Stimulated activated naive CD8-positive, alpha-beta T cell treated with anti-CD3 and anti-CD28 coated beads, Interleukin-15, Interleukin-2, amounts not matched to agents 100 ng/mL and 50 ng/mL, for 24 hours (primary cell): ENCODE data around the gene ZBTB39.

ENCODE experiments used
- H3K27ac Mint-ChIP-seq: one replicate; pipeline ENCODE4 v1.8.0; 2021; ENCODE audit warnings: mild to moderate bottlenecking, mixed read lengths
- H3K27me3 Mint-ChIP-seq: one replicate; pipeline ENCODE4 v1.8.0; 2021; ENCODE audit warnings: mixed read lengths
- H3K36me3 Mint-ChIP-seq: one replicate; pipeline ENCODE4 v1.8.0; 2021; ENCODE audit warnings: low read depth, mixed read lengths
- H3K4me1 Mint-ChIP-seq: one replicate; pipeline ENCODE4 v1.8.0; 2021; ENCODE audit warnings: low read depth, mixed read lengths
- H3K4me3 Mint-ChIP-seq: one replicate; pipeline ENCODE4 v1.8.0; 2021; ENCODE audit warnings: mild to moderate bottlenecking, mixed read lengths
- H3K9me3 Mint-ChIP-seq: one replicate; pipeline ENCODE4 v1.8.0; 2021; ENCODE audit warnings: mixed read lengths

The ZBTB39 gene

DNA sequence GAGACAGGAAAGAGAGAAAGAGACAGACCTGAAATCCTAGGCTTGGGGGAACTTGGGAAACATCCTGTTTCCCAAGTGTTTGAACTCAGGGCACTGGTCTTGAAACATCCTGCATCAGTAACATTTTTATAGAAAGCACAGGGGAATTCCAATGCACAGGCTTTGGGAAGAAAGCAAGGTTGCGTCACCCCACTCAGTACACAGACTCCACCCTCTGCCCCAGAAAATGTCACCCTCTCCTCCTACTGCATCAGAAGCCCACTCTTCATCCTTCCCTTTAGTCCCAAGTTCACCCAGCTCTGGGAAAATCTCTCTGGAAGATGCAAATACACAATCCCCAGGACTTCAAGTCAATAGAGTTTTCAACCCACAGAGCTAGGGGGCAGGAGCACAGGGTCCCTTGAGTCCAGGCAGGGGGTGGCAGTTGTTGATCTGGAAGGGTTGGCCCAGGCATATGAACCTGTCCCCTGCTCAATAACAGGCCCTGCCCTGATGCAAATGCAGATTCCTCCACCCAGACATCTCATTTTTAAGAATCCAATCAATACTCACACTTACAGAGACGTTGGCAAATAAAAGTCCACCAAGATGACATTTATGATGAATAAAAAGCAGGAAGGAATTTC, 50.6 kb downstream of the ZBTB39 start:
- Mint-ChIP-seq H3K4me1 (no peaks in the 10 kb centered on the region), H3K4me3 (no peak overlapping the region), H3K36me3 (no peaks in the 10 kb centered on the region), H3K27me3 (peaks cover under 1% of the 10 kb centered on the region), H3K27ac (no peak overlapping the region), H3K9me3 (no peaks in the 10 kb centered on the region)

DNA sequence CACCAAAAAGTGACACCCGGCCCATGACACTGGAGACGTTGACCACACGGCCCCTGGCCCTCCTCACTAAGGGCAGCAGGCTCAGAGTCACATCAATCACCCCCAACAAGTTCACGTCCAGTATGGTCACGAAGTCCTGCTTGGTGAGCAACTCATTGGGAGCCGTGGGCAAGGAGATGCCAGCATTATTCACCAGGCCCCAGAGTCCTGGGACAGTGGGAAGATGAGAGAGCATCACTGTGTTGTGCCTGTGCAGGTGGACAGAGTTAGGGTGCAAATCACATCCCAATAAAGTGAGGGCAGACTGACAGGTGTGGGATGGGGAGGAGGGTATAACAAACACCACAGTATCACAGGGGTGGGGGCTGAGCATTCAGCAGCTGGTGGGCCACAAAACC, 51.4 kb downstream of the ZBTB39 start:
- no peak overlapping the region for H3K4me3 Mint-ChIP-seq
- no peaks in the 10 kb centered on the region for H3K27me3 Mint-ChIP-seq

DNA sequence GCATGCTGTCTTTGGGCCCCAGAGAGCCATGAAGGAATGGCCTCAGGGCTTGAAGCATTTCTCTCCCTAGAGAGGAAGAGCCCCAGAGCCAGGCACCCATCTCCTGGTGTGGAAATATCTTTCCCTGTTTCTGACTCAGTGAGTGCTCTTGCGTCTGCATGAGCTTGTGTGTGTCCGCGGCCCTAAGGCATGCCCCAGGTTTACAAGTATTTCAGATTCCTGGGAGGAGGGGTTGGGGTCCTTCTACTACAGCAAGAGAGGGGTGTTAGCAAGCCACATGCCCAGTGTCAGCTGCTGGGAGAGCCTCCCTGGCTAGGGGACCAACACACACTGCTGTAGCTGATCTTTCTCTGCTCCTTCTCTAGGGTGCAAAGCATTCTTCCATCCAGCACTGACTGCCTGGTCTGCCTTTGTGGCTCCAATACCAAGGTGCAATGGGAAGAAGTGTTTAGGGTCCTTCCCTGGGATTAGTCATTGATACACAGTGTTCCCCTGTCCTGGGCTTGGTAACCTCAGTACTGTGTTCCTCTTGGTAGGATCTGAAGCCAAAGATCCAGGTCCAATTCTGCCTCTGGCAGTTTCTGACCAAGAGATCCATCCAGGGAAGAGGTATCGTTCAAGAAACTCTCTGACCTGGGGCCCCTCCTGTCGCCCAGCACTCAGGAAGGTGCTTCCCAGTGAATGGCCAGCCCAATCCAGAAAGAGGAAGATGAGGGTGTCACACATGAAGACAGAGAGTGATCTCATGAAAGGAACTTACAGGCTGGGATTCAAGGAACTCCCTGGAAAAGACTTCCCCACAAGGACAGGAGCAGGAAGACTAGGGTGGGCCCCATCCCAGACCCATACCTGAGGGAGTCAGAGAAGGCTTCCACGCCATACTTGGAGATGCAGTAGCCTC, 52.0 kb downstream of the ZBTB39 start:
- H3K27ac Mint-ChIP-seq = no peak overlapping the region
- no peaks in the 10 kb centered on the region for H3K36me3 Mint-ChIP-seq
- H3K4me1 Mint-ChIP-seq = no peaks in the 10 kb centered on the region
- no peaks in the 10 kb centered on the region for H3K9me3 Mint-ChIP-seq
- no peaks in the 10 kb centered on the region for H3K27me3 Mint-ChIP-seq
- H3K4me3 Mint-ChIP-seq = no peak overlapping the region

More for the DNA sequence above, 51.4 kb downstream of the ZBTB39 start:
- Mint-ChIP-seq H3K27ac (no peak overlapping the region), H3K9me3 (no peaks in the 10 kb centered on the region), H3K36me3 (no peaks in the 10 kb centered on the region), H3K4me1 (no peaks in the 10 kb centered on the region)

DNA sequence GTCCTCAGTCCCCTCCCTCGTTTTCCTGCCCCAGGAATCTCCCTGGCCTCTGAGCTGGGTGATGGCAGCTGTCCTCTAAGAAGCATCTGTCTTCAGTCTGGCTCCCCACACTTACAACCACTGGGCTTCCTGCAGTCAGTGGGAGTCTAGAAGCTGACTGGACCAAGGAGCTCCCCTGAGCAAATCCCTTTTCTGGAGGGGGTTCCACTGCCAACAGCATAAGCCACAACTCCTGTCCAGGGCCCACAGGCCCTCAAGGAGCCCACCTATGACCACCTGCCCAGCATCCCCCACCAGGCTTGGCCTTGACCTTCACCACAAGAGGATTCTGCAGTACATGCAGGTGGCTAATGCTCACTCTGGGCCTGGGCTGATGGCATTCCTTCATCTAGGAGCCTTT, 53.0 kb downstream of the ZBTB39 start:
- Mint-ChIP-seq H3K9me3 (no peaks in the 10 kb centered on the region), H3K27ac (no peak overlapping the region), H3K27me3 (no peaks in the 10 kb centered on the region), H3K36me3 (no peaks in the 10 kb centered on the region), H3K4me3 (no peak overlapping the region), H3K4me1 (no peaks in the 10 kb centered on the region)

DNA sequence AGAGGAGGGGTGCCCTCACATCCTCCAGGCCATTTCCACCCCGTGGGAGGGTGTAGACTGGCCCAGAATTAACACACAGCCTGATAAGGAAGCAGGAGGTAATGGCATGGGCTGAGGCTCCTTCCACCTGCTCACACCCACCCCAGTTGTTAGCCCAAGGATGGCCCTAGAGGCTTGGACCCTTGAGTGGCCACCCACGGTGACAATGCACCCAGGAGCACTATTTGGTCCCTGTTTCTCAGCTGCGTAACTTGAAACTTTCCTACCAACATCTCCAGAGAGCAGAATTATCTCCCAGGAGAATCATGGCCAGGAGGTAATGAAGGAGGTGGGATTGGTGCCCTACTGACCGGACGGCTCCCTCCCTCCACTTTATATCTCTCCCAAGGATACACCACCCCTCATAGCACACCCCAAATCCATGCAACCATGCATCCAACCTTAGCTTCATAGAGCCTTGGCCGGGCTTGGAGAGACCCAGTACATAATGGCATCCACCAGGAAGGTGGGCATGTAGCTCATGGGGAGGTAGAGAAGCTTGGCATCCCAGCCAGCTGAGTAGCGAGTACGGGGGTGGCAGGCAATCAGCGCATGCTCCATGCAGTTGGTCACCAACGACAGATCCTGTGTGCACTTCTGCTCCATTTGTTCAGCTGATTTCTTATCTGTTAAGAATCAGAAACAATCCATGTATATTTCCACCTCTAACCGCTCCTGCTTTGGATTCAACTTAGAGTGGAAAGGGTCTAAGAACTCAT, 54.6 kb downstream of the ZBTB39 start:
- Mint-ChIP-seq H3K36me3 (no peaks in the 10 kb centered on the region), H3K27me3 (peaks cover 4% of the 10 kb centered on the region), H3K9me3 (peaks cover 5% of the 10 kb centered on the region), H3K4me3 (no peak overlapping the region), H3K27ac (no peak overlapping the region), H3K4me1 (no peaks in the 10 kb centered on the region)

DNA sequence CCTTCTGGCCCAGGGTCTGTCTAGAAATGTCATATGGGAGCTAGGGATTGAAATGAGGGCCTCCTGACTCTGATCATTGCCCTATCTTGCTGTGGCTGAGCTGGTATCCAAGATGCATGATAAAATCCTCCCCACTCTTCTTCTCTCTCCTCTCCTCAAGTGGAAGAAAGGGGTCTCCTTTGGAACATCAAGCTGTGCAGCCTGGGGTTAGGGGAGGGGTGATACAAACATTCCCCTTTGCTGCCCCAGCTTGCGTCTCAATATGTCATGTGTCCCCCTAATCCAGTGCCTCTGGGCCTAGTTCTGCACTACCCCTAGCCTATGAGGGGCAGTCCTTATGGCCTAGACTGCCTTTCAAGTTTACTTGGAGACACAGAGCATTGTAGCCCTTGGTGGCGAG, 57.5 kb downstream of the ZBTB39 start:
- no peaks in the 10 kb centered on the region for H3K36me3 Mint-ChIP-seq
- H3K27ac Mint-ChIP-seq = no peak overlapping the region
- no peak overlapping the region for H3K4me3 Mint-ChIP-seq
- H3K4me1 Mint-ChIP-seq = no peaks in the 10 kb centered on the region
- H3K27me3 Mint-ChIP-seq = peaks cover 11% of the 10 kb centered on the region
- H3K9me3 Mint-ChIP-seq = peaks cover 10% of the 10 kb centered on the region
